Measurements from ENCODE around the gene ENSA.
A peak's percentile ranks its signal among the peaks of the same experiment; 100 is the strongest.

DNA sequence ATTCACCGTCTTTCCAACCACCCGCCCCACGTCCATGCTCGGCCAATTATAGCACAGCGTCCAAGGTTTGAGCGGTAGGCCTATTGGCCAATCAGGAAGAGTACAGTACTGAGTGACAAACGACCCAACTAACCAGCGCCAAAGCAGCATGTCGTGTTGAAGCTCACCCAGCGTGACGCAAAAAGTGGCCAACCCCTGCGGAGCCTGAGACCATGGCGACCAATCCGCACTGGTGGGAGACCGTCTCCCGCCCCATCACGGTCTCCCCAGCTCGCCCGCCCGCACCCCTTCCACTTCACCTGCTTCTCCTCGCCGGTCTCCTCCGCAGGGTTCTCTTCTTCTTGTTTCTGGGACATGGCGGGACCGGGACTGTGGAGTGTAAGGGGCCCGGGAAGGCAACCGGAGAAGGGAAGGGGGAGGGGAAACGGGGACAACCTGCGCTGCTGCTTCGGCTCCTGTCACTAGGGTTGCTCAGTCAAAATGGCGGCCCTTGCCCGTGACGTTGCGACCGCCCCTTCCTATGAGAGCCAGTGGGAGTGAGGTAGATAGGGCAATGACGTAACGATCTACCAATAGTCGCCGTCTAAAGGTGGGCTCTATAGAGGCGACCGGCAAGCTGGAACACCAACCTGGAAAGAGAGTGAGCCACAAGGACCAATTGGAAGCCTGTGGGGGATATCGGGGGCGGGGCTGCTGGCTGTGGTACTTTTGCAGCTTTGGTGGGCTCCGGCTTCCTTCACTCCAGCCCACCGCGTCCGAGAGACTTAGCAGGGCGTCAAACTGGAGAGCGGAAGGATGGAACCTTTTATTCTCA, at the start of gene ENSA:
- TF ChIP-seq, protein P1, sequence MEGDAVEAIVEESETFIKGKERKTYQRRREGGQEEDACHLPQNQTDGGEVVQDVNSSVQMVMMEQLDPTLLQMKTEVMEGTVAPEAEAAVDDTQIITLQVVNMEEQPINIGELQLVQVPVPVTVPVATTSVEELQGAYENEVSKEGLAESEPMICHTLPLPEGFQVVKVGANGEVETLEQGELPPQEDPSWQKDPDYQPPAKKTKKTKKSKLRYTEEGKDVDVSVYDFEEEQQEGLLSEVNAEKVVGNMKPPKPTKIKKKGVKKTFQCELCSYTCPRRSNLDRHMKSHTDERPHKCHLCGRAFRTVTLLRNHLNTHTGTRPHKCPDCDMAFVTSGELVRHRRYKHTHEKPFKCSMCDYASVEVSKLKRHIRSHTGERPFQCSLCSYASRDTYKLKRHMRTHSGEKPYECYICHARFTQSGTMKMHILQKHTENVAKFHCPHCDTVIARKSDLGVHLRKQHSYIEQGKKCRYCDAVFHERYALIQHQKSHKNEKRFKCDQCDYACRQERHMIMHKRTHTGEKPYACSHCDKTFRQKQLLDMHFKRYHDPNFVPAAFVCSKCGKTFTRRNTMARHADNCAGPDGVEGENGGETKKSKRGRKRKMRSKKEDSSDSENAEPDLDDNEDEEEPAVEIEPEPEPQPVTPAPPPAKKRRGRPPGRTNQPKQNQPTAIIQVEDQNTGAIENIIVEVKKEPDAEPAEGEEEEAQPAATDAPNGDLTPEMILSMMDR (IDR thresholded peaks at IDR 0.05), result peak in 1 of 6 experiments; percentile 8
- TF ChIP-seq POLR2A (IDR thresholded peaks at IDR 0.05), result peak in 3 of 4 donors; percentile 87 to 97 (median 88)
